Neural progenitor cell (in vitro differentiated cells): ENCODE results near the gene ITGB8. TPM values are rescaled to one million over a fixed set of nuclear protein-coding genes. Genes with fewer than 3 reads are reported as not detected.
A peak's percentile ranks its signal among the peaks of the same experiment; 100 is the strongest.

Experiments
- DNase-seq: peaks from one replicate; pipeline ENCODE4 v3.0.0-alpha.2; 2016; ENCODE audit warnings: low spot score
- H2AFZ ChIP-seq: fragments of 200-600 bp; sonication (generic); replicated peaks from 2 replicates; pipeline ENCODE4 v1.6.1; 2016; ENCODE audit warnings: antibody characterized with exemption
- H3F3A ChIP-seq: fragments of 200-600 bp; sonication (generic); 2 replicates; pipeline ENCODE4 v1.6.1; 2016; ENCODE audit warnings: antibody characterized with exemption, low read depth
- H3K27ac ChIP-seq: fragments of 200-600 bp; sonication (generic); 2 replicates; pipeline ENCODE4 v1.5.1; 2016; ENCODE audit warnings: mild to moderate bottlenecking
- H3K27me3 ChIP-seq: fragments of 200-600 bp; sonication (generic); 2 replicates; pipeline ENCODE4 v1.6.1; 2016; ENCODE audit warnings: mild to moderate bottlenecking, moderate library complexity
- H3K36me3 ChIP-seq: fragments of 200-600 bp; sonication (generic); 2 replicates; pipeline ENCODE4 v1.5.1; 2016
- H3K4me1 ChIP-seq: fragments of 200-600 bp; sonication (generic); 2 replicates; pipeline ENCODE4 v1.6.1; 2016; ENCODE audit warnings: mixed run types
- H3K4me2 ChIP-seq: fragments of 200-600 bp; sonication (generic); 2 replicates; pipeline ENCODE4 v1.6.1; 2016
- H3K4me3 ChIP-seq: fragments of 200-600 bp; sonication (generic); 2 replicates; pipeline ENCODE4 v1.5.1; 2016
- H3K79me2 ChIP-seq: fragments of 200-600 bp; sonication (generic); 2 replicates; pipeline ENCODE4 v1.6.1; 2016; ENCODE audit warnings: low read depth
- H3K9ac ChIP-seq: fragments of 200-600 bp; sonication (generic); 2 replicates; pipeline ENCODE4 v1.6.1; 2016
- H3K9me3 ChIP-seq: fragments of 200-600 bp; sonication (generic); 2 replicates; pipeline ENCODE4 v1.5.1; 2016; ENCODE audit warnings: low read depth
- H4K20me1 ChIP-seq: fragments of 200-600 bp; sonication (generic); 2 replicates; pipeline ENCODE4 v1.6.1; 2016; ENCODE audit warnings: low read depth
- H3K27ac Mint-ChIP-seq: 3 replicates; pipeline ENCODE4 v1.8.0; 2021; ENCODE audit warnings: mixed read lengths
- H3K27me3 Mint-ChIP-seq: 2 replicates; pipeline ENCODE4 v1.8.0; 2022; ENCODE audit warnings: low read depth, mild to moderate bottlenecking, inconsistent platforms, moderate library complexity, mixed read lengths; ENCODE audit not compliant: insufficient read depth
- H3K36me3 Mint-ChIP-seq: 3 replicates; pipeline ENCODE4 v1.8.0; 2021; ENCODE audit warnings: mixed read lengths
- H3K4me1 Mint-ChIP-seq: 3 replicates; pipeline ENCODE4 v1.8.0; 2021; ENCODE audit warnings: mixed read lengths
- H3K4me3 Mint-ChIP-seq: 3 replicates; pipeline ENCODE4 v1.8.0; 2021; ENCODE audit warnings: mild to moderate bottlenecking, moderate library complexity, mixed read lengths
- H3K9me3 Mint-ChIP-seq: 3 replicates; pipeline ENCODE4 v1.8.0; 2020; ENCODE audit warnings: mixed read lengths
- EZH2 ChIP-seq: fragments of 200-600 bp; sonication (generic); IDR thresholded peaks from 2 replicates; pipeline ENCODE4 v1.6.1; 2017; ENCODE audit warnings: antibody characterized with exemption, mild to moderate bottlenecking, moderate library complexity
- EZH2phosphoT487 ChIP-seq: fragments of 200-600 bp; sonication (generic); IDR thresholded peaks from 2 replicates; pipeline ENCODE4 v1.6.1; 2017; ENCODE audit warnings: antibody characterized with exemption
- total RNA-seq: library from RNA; depleted of rRNA; stranded (reverse); fragments of >200 nt; gene quantifications from 2 replicates; pipeline ENCODE4 v1.2.3, GENCODE V29; 2015; ENCODE audit warnings: low replicate concordance
- TF ChIP-seq, protein P1 (sequence below): fragments of 200-600 bp; sonication (generic); IDR thresholded peaks from 2 replicates; pipeline ENCODE4 v1.5.1; 2017; ENCODE audit warnings: antibody characterized with exemption, mild to moderate bottlenecking

ITGB8 gene
- total RNA-seq, 1 donor from 2014 or later: 5.3 TPM

DNA sequence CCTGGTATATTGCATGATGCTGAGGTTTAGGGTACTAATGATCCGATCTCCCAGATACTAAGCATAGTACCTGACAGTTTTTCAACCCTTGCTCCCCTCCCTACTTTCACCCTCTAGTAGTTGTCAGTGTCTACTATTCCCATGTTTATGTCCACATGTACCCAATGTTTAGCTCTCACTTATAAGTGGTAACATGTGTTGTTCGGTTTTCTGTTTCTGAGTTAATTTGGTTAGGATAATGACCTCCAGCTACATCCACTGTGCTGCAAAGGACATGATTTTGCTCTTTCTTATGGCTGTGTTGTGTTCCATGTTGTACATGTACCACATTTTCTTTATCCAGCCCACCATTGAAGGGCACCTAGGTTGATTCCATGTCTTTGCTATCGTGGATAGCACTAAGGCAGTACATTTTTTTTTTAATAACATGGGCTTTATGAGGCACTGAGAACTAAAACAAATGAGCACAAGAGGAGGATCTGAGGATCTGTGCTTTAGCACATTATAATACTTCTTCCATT, 28.1 kb downstream of the ITGB8 start:
- Histone ChIP-seq H4K20me1 (no peaks in the 10 kb centered on the region), H3K9me3 (no peaks in the 10 kb centered on the region), H3K27ac (no peak overlapping the region), H3K4me3 (no peak overlapping the region), H3K4me2 (no peak overlapping the region), H3K36me3 (no peaks in the 10 kb centered on the region), H3K4me1 (peaks cover 16% of the 10 kb centered on the region), H3F3A (no peaks in the 10 kb centered on the region), H3K9ac (no peak overlapping the region), H2AFZ (no peak overlapping the region), H3K27me3 (no peaks in the 10 kb centered on the region), H3K79me2 (no peaks in the 10 kb centered on the region)
- peaks cover 4% of the 10 kb centered on the region for H3K4me1 Mint-ChIP-seq
- H3K27me3 Mint-ChIP-seq: peaks cover 3% of the 10 kb centered on the region
- DNase-seq: no peak
- TF ChIP-seq EZH2phosphoT487 (no peak), EZH2 (no peak)
- TF ChIP-seq, protein P1, sequence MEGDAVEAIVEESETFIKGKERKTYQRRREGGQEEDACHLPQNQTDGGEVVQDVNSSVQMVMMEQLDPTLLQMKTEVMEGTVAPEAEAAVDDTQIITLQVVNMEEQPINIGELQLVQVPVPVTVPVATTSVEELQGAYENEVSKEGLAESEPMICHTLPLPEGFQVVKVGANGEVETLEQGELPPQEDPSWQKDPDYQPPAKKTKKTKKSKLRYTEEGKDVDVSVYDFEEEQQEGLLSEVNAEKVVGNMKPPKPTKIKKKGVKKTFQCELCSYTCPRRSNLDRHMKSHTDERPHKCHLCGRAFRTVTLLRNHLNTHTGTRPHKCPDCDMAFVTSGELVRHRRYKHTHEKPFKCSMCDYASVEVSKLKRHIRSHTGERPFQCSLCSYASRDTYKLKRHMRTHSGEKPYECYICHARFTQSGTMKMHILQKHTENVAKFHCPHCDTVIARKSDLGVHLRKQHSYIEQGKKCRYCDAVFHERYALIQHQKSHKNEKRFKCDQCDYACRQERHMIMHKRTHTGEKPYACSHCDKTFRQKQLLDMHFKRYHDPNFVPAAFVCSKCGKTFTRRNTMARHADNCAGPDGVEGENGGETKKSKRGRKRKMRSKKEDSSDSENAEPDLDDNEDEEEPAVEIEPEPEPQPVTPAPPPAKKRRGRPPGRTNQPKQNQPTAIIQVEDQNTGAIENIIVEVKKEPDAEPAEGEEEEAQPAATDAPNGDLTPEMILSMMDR: no peak
- H3K27ac Mint-ChIP-seq: no peak overlapping the region
- H3K36me3 Mint-ChIP-seq: peaks cover 48% of the 10 kb centered on the region
- H3K9me3 Mint-ChIP-seq: peaks cover 3% of the 10 kb centered on the region
- no peak overlapping the region for H3K4me3 Mint-ChIP-seq

DNA sequence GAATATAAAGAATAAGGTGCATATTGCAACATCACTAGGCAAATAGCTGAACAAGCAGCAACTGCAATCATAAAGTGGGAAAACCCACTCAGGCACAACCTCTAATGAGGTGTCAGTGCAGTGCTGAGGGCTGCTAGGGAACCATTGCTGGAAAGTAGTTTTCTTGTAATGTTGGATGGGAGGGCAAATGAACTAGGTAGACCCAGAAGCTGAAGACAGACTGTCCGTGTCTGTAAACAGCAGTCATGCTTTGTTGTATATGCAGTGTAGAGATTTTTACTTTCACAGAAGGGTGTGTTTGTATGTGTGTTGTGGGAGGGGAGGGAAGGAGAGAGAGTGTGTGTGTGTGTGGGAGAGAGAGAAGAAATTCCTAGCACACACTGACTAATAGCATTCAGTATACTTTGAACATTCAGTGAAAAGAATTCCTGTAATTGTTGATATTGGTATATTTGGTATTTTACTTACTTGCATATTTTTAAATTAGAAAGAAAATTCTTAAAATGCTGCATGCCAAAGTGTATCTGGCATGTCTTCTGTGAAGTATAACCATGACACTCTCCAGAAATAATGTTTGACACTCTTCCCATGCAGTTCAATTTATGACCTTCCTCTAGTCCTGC, 28.8 kb downstream of the ITGB8 start:
- Mint-ChIP-seq H3K9me3 (peaks cover 3% of the 10 kb centered on the region), H3K4me1 (peaks cover 4% of the 10 kb centered on the region), H3K27ac (peak overlapping the region; percentile 5), H3K4me3 (no peak overlapping the region), H3K27me3 (peaks cover 3% of the 10 kb centered on the region), H3K36me3 (peaks cover 49% of the 10 kb centered on the region)
- no peaks in the 10 kb centered on the region for H3K27me3 ChIP-seq
- H3K4me2 ChIP-seq: no peak overlapping the region
- no peak overlapping the region for H2AFZ ChIP-seq
- no peak for DNase-seq
- peaks cover 16% of the 10 kb centered on the region for H3K4me1 ChIP-seq
- H3K9me3 ChIP-seq: no peaks in the 10 kb centered on the region
- H3K9ac ChIP-seq: no peak overlapping the region
- TF ChIP-seq, protein P1: no peak
- no peak for TF ChIP-seq EZH2
- TF ChIP-seq EZH2phosphoT487: no peak
- H4K20me1 ChIP-seq: no peaks in the 10 kb centered on the region
- no peak overlapping the region for H3K27ac ChIP-seq
- no peaks in the 10 kb centered on the region for H3F3A ChIP-seq
- H3K36me3 ChIP-seq: no peaks in the 10 kb centered on the region
- H3K79me2 ChIP-seq: no peaks in the 10 kb centered on the region
- H3K4me3 ChIP-seq: no peak overlapping the region

DNA sequence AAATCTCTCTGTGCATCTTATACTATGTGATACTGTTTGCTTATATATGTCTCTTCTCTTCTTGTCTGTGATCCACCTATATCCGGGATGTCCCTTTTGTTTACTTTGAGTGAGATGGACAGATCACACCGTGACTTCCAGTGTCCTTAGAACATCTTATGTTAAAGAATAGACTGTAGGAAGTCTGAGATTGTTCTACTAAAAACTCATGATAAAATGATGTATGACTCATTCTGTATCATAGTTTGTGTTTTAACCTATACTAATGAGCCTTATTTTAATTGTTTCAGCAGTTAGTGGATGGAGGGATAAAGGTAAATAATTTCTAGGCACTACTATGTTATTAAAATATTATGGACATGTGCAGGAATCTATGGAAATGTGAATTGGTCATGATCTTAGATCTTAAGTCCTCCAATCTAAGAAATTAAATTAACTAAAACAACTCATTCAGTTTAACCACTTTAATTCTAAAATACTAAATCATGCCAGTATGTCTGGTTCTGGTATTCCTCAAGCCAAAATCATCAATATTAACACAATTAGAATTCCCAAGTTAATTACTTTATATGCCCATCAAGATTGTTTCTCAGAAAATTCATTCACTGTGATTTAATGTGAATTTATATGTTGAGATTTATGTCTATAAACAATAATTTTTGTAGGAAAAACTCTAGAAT, 32.0 kb downstream of the ITGB8 start:
- no peak overlapping the region for H3K4me3 Mint-ChIP-seq
- no peaks in the 10 kb centered on the region for H3K36me3 ChIP-seq
- no peaks in the 10 kb centered on the region for H4K20me1 ChIP-seq
- no peak overlapping the region for H3K4me3 ChIP-seq
- no peak overlapping the region for H3K27ac Mint-ChIP-seq
- peaks cover 3% of the 10 kb centered on the region for H3K9me3 Mint-ChIP-seq
- H3K79me2 ChIP-seq: no peaks in the 10 kb centered on the region
- H3K4me1 ChIP-seq: peaks cover 7% of the 10 kb centered on the region
- H2AFZ ChIP-seq: no peak overlapping the region
- H3K4me1 Mint-ChIP-seq: peaks cover 4% of the 10 kb centered on the region
- DNase-seq: no peak
- H3F3A ChIP-seq: no peaks in the 10 kb centered on the region
- peaks cover 3% of the 10 kb centered on the region for H3K27me3 Mint-ChIP-seq
- TF ChIP-seq EZH2 (no peak), EZH2phosphoT487 (no peak)
- TF ChIP-seq, protein P1: no peak
- H3K27ac ChIP-seq: no peak overlapping the region
- no peaks in the 10 kb centered on the region for H3K9me3 ChIP-seq
- H3K4me2 ChIP-seq: no peak overlapping the region
- no peaks in the 10 kb centered on the region for H3K27me3 ChIP-seq
- H3K9ac ChIP-seq: no peak overlapping the region
- peaks cover 55% of the 10 kb centered on the region for H3K36me3 Mint-ChIP-seq
